K562 (cell line): Measurements from ENCODE around the gene ZFAND2A.

ENCODE experiments used
- ARID3A ChIP-seq: IDR thresholded peaks from 2 replicates; pipeline ENCODE4 v1.6.1; 2012; ENCODE audit warnings: low read depth, low read length, improper control_type of control experiment, borderline replicate concordance
- FOSL1 ChIP-seq: fragments of 200-800 bp; sonication (Bioruptor generic); conservative IDR thresholded peaks from 2 replicates; pipeline ENCODE4 v1.6.1; 2016; ENCODE audit warnings: missing genetic modification characterization, missing compliant biosample characterization
- MAZ ChIP-seq, 2 experiments: fragments of 450-650 bp in 1 of 2; sonication (generic) in 1 of 2; formaldehyde crosslinking; IDR thresholded peaks in 1 of 2; conservative IDR thresholded peaks in 1 of 2; 2 replicates each; pipeline versions ENCODE4 v1.4.0 to v1.5.0; 2020; ENCODE audit warnings: mild to moderate bottlenecking in 1 of 2, missing genetic modification reagents in 1 of 2
- NFYB ChIP-seq: IDR thresholded peaks from 2 replicates; pipeline ENCODE4 v1.6.1; 2011; ENCODE audit warnings: mild to moderate bottlenecking, moderate library complexity; ENCODE audit not compliant: insufficient read length; ENCODE audit errors: extremely low read depth
- POLR2A ChIP-seq: fragments of 450-650 bp; conservative IDR thresholded peaks from 2 replicates; pipeline ENCODE4 v1.6.1; 2016
- SIN3A ChIP-seq, 2 experiments: fragments of 150-350 bp in 1 of 2; IDR thresholded peaks; 2 replicates each; pipeline ENCODE4 v1.6.1; 2011 to 2016; ENCODE audit warnings: borderline replicate concordance in 2 of 2, low read depth in 2 of 2, low read length in 2 of 2, mild to moderate bottlenecking in 2 of 2, moderate library complexity in 2 of 2; ENCODE audit not compliant: control insufficient read depth in 1 of 2
- SMARCA5 ChIP-seq: fragments of 450-650 bp; IDR thresholded peaks from 2 replicates; pipeline ENCODE4 v1.6.1; 2016
- SP1 ChIP-seq: sonication (generic); formaldehyde crosslinking; IDR thresholded peaks from 2 replicates; pipeline ENCODE4 v1.8.1; 2022; ENCODE audit warnings: mild to moderate bottlenecking, missing genetic modification reagents

GRCh38 chr7:1200045-1200444, 40.0 kb upstream of the ZFAND2A start:
- TF ChIP-seq MAZ (CRISPR knock-in tag; conservative IDR thresholded peaks at IDR 0.05 in 1 of 2, IDR thresholded peaks at IDR 0.05 in 1 of 2) (no peak), ARID3A (no peak), FOSL1 (no peak), SP1 (CRISPR knock-in tag) (no peak), POLR2A (no peak), SMARCA5 (no peak), SIN3A (IDR thresholded peaks at IDR 0.05; ENCODE audit: borderline replicate concordance in 2 of 2, control insufficient read depth in 1 of 2, low read depth in 2 of 2, low read length in 2 of 2) (no peak), NFYB (no peak)
